ENCODE data around the gene ORAI2. TPM values are rescaled to one million over a fixed set of nuclear protein-coding genes. Genes with fewer than 3 reads are reported as not detected.

The ORAI2 gene
- total and polyA plus RNA-seq, 2 of the 13 experiments (the other 11 are each of a cell fraction or from before 2014, with no cell fraction given) = 3.0 to 6.0 TPM

- TF ChIP-seq CENPBD1 (CRISPR knock-in tag; IDR thresholded peaks at IDR 0.05; ENCODE audit: borderline replicate concordance, low read depth) (no peak), GPBP1L1 (CRISPR knock-in tag; IDR thresholded peaks at IDR 0.05) (no peak), SNRNP70 (IDR thresholded peaks at IDR 0.05; ENCODE audit: low read depth, low read length) (no peak), NFIB (CRISPR knock-in tag; IDR thresholded peaks at IDR 0.05; ENCODE audit: borderline replicate concordance) (no peak), NR3C1 (CRISPR knock-in tag; IDR thresholded peaks at IDR 0.05) (no peak), FOXP1 (IDR thresholded peaks at IDR 0.05) (no peak), FOXP1 (CRISPR knock-in tag; IDR thresholded peaks at IDR 0.05) (no peak), MTA1 (CRISPR knock-in tag; IDR thresholded peaks at IDR 0.05; ENCODE audit: borderline replicate concordance) (no peak), MAFG (CRISPR knock-in tag; IDR thresholded peaks at IDR 0.05) (no peak), KLF11 (CRISPR knock-in tag; IDR thresholded peaks at IDR 0.05) (no peak), ZNF710 (CRISPR knock-in tag; IDR thresholded peaks at IDR 0.05; ENCODE audit: borderline replicate concordance) (no peak), ZNF746 (CRISPR knock-in tag; IDR thresholded peaks at IDR 0.05) (no peak), SRY (CRISPR knock-in tag; IDR thresholded peaks at IDR 0.05) (no peak), ZNF709 (CRISPR knock-in tag; IDR thresholded peaks at IDR 0.05) (0 out of 2 replicates have a peak, but pooled peaks have one; percentile 37), MXD3 (CRISPR knock-in tag; IDR thresholded peaks at IDR 0.05) (no peak), KLF12 (CRISPR knock-in tag; IDR thresholded peaks at IDR 0.05; ENCODE audit: borderline replicate concordance) (no peak), PRMT3 (CRISPR knock-in tag; IDR thresholded peaks at IDR 0.05; ENCODE audit: borderline replicate concordance, low read depth) (no peak), STAT5B (CRISPR knock-in tag; IDR thresholded peaks at IDR 0.05) (no peak), KLF6 (CRISPR knock-in tag; IDR thresholded peaks at IDR 0.05) (no peak), ZNF597 (CRISPR knock-in tag; IDR thresholded peaks at IDR 0.05) (no peak), ZBTB8A (CRISPR knock-in tag; IDR thresholded peaks at IDR 0.05; ENCODE audit: borderline replicate concordance, low read depth) (no peak), MXD1 (CRISPR knock-in tag; IDR thresholded peaks at IDR 0.05) (0 out of 2 replicates have a peak, but pooled peaks have one; percentile 12), NONO (IDR thresholded peaks at IDR 0.05) (no peak), NONO (CRISPR knock-in tag; conservative IDR thresholded peaks at IDR 0.05) (no peak)
Observed at GRCh38 chr7:102433219-102434038, at the start of gene ORAI2 (continued).

Data from HepG2 (cell line).